Neural cell (in vitro differentiated cells): ENCODE data around the gene PRKG1.

ENCODE experiments used
- CTCF ChIP-seq: fragments of 450-650 bp; IDR thresholded peaks from 2 replicates; pipeline ENCODE4 v1.5.1; 2014; ENCODE audit warnings: antibody characterized with exemption, mild to moderate bottlenecking, moderate library complexity; ENCODE audit not compliant: poor library complexity, severe bottlenecking
- EZH2 ChIP-seq: fragments of 200-600, 300-800 bp; shearing (Covaris generic), sonication (generic); IDR thresholded peaks from 2 replicates; pipeline ENCODE4 v1.6.1; 2014; ENCODE audit warnings: antibody characterized with exemption, low read length, borderline replicate concordance, mild to moderate bottlenecking; ENCODE audit not compliant: insufficient read depth, poor library complexity, severe bottlenecking
- POLR2AphosphoS5 ChIP-seq: IDR thresholded peaks from 2 replicates; pipeline ENCODE4 v1.6.1; 2012
- RAD21 ChIP-seq: fragments of 450-650 bp; conservative IDR thresholded peaks from 2 replicates; pipeline ENCODE4 v1.6.1; 2014; ENCODE audit warnings: antibody characterized with exemption, mild to moderate bottlenecking, moderate library complexity
- REST ChIP-seq: IDR thresholded peaks from 2 replicates; pipeline ENCODE4 v1.6.1; 2012; ENCODE audit warnings: borderline replicate concordance
- SMC3 ChIP-seq: fragments of 450-650 bp; conservative IDR thresholded peaks from 2 replicates; pipeline ENCODE4 v1.6.1; 2014; ENCODE audit warnings: antibody characterized with exemption, mild to moderate bottlenecking, moderate library complexity; ENCODE audit not compliant: poor library complexity
- TAF1 ChIP-seq: IDR thresholded peaks from 2 replicates; pipeline ENCODE4 v1.6.1; 2012; ENCODE audit warnings: low read depth

- TF ChIP-seq EZH2 (no peak), CTCF (no peak), RAD21 (no peak), POLR2AphosphoS5 (no peak), TAF1 (no peak), SMC3 (no peak), REST (no peak)
Measured at GRCh38 chr10:51528527-51528926, 454.2 kb downstream of the PRKG1 start.
